ENCODE data around the gene CHIT1. TPM values are rescaled to one million over a fixed set of nuclear protein-coding genes. Genes with fewer than 3 reads are reported as not detected.

The CHIT1 gene
- total RNA-seq, 1 experiment from 2014 or later, result not detected

DNA sequence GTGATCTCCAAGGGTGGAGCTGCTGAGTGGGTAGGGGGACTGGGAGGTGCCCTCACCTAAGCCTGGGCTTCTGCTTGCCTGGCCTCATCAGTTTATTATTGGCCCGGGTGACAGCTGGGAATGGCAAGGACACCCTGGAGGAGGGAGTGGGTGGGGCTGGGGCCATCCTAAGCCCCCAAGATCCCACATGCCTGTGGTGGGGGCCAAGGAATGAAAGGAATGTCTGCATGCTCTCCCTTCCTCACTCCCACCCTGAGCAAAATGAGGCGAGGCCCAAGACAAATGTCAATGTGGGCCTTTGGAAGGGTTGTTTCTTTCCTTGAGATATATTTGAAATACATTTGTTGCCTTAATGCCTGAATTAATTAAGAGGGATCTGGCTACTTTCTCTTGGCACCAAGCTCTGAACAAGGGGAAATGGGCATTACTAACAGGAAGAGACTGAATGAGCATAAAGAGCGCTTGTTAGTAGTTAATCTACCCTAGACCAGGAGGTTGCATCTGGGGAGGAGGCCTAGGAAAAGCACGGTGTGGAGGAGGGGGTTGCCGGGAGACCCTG lies 23.3 kb downstream of the CHIT1 start:
- Histone ChIP-seq H3K4me3 (replicated peaks in 1 of 2; ENCODE audit: low read depth in 1 of 2, low read length in 2 of 2) (no peak overlapping the region), H4K20me1 (ENCODE audit: insufficient read depth) (no peaks in the 10 kb centered on the region), H2AFZ (ENCODE audit: low read depth, low read length, poor library complexity, severe bottlenecking) (no peak overlapping the region), H3K4me1 (ENCODE audit: control insufficient read depth in 1 of 2, insufficient read depth in 2 of 2, low read length in 2 of 2) (no peaks in the 10 kb centered on the region), H3K27ac (ENCODE audit: low read depth, low read length) (no peak overlapping the region), H3K27me3 (ENCODE audit: insufficient read depth, low read length) (no peaks in the 10 kb centered on the region), H3K9ac (ENCODE audit: low read length) (no peak overlapping the region), H3K9me3 (ENCODE audit: control insufficient read depth in 1 of 2, insufficient read depth in 1 of 2, low read depth in 1 of 2, low read length in 2 of 2) (no peaks in the 10 kb centered on the region), H3K79me2 (ENCODE audit: insufficient read depth, low read length) (no peaks in the 10 kb centered on the region), H3K4me2 (ENCODE audit: low read length) (no peak overlapping the region), H3K36me3 (ENCODE audit: control insufficient read depth in 1 of 2, insufficient read depth in 2 of 2, low read length in 2 of 2) (no peaks in the 10 kb centered on the region), H3K9me2 (ENCODE audit: insufficient read depth) (no peaks in the 10 kb centered on the region)
- ChIA-PET RAD21 (ENCODE audit: low non-redundant PET in 1 of 2, low total read pairs in 2 of 2, uncharacterized antibody in 2 of 2, unreplicated experiment in 2 of 2) (no interaction called here), CTCF (interaction anchor here (0.5 kb wide), 1 partner anchor 74 kb away, joined by 3 read pairs; no protein-coding TSS in a partner anchor), POLR2A (no interaction called here)
- intact Hi-C loops (cut with micrococcal nuclease), result no loop called here
- no TSS peak for BruUV-seq (replicated peaks)
- TF ChIP-seq ZFX (IDR thresholded peaks at IDR 0.05) (no peak), EZH2 (IDR thresholded peaks at IDR 0.05) (no peak), SP1 (IDR thresholded peaks at IDR 0.05; ENCODE audit: low read depth) (no peak), YY1 (IDR thresholded peaks at IDR 0.05; ENCODE audit: extremely low read depth, insufficient replicate concordance, low read depth, low read length) (no peak), SRF (IDR thresholded peaks at IDR 0.05; ENCODE audit: low read depth) (no peak), TCF7L2 (IDR thresholded peaks at IDR 0.05; ENCODE audit: borderline replicate concordance, extremely low read depth, insufficient read depth, insufficient read length) (no peak), EZH2phosphoT487 (IDR thresholded peaks at IDR 0.05; ENCODE audit: borderline replicate concordance) (no peak), POLR2AphosphoS5 (IDR thresholded peaks at IDR 0.05; ENCODE audit: low read depth, low read length) (no peak)
- TF ChIP-seq, protein P1, sequence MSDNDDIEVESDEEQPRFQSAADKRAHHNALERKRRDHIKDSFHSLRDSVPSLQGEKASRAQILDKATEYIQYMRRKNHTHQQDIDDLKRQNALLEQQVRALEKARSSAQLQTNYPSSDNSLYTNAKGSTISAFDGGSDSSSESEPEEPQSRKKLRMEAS (IDR thresholded peaks at IDR 0.05), result no peak
- TF ChIP-seq, protein P2, sequence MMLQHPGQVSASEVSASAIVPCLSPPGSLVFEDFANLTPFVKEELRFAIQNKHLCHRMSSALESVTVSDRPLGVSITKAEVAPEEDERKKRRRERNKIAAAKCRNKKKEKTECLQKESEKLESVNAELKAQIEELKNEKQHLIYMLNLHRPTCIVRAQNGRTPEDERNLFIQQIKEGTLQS (IDR thresholded peaks at IDR 0.05), result no peak
- no peak for DNase-seq (ENCODE audit: low read depth, low spot score)
- ATAC-seq, result no peak

DNA sequence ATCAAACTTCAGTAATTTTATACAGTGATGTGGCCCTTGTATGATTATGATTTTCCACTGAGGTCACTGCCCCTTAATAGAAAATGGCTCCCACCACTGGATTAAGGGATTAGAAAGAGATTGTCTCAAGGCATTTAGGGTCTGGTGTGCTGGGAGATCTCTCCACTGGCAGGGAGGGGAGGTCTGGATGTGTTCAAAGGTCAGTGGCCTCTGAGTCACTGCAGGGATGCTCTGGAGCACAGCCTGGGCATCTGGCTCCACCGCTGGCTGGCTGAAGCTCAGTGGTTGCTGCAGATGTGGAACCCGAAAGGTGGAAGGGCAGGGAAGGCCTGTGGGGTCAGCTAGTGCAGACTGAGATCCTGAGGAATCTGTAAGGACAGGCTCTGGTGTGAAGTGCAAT lies 24.7 kb downstream of the CHIT1 start:
- Histone ChIP-seq H3K27me3 (ENCODE audit: insufficient read depth, low read length) (no peaks in the 10 kb centered on the region), H3K4me2 (ENCODE audit: low read length) (no peak overlapping the region), H3K27ac (ENCODE audit: low read depth, low read length) (no peak overlapping the region), H4K20me1 (ENCODE audit: insufficient read depth) (no peaks in the 10 kb centered on the region), H3K4me1 (ENCODE audit: control insufficient read depth in 1 of 2, insufficient read depth in 2 of 2, low read length in 2 of 2) (no peaks in the 10 kb centered on the region), H3K79me2 (ENCODE audit: insufficient read depth, low read length) (no peaks in the 10 kb centered on the region), H3K9me3 (ENCODE audit: control insufficient read depth in 1 of 2, insufficient read depth in 1 of 2, low read depth in 1 of 2, low read length in 2 of 2) (no peaks in the 10 kb centered on the region), H2AFZ (ENCODE audit: low read depth, low read length, poor library complexity, severe bottlenecking) (no peak overlapping the region), H3K9me2 (ENCODE audit: insufficient read depth) (no peaks in the 10 kb centered on the region), H3K36me3 (ENCODE audit: control insufficient read depth in 1 of 2, insufficient read depth in 2 of 2, low read length in 2 of 2) (no peaks in the 10 kb centered on the region), H3K4me3 (replicated peaks in 1 of 2; ENCODE audit: low read depth in 1 of 2, low read length in 2 of 2) (no peak overlapping the region), H3K9ac (ENCODE audit: low read length) (no peak overlapping the region)
- ChIA-PET RAD21 (ENCODE audit: low non-redundant PET in 1 of 2, low total read pairs in 2 of 2, uncharacterized antibody in 2 of 2, unreplicated experiment in 2 of 2) (no interaction called here), CTCF (no interaction called here), POLR2A (no interaction called here)
- DNase-seq (ENCODE audit: low read depth, low spot score), result no peak
- no peak for ATAC-seq
- BruUV-seq (replicated peaks), result no TSS peak
- TF ChIP-seq JUND (IDR thresholded peaks at IDR 0.05) (no peak), CEBPB (IDR thresholded peaks at IDR 0.05; ENCODE audit: low read depth) (no peak), SIN3A (IDR thresholded peaks at IDR 0.05; ENCODE audit: low read depth) (no peak), ELF1 (IDR thresholded peaks at IDR 0.05; ENCODE audit: borderline replicate concordance, low read depth) (no peak), SP1 (IDR thresholded peaks at IDR 0.05; ENCODE audit: low read depth) (no peak), ZFX (IDR thresholded peaks at IDR 0.05) (no peak), RAD21 (IDR thresholded peaks at IDR 0.05; ENCODE audit: low read depth) (no peak), EZH2phosphoT487 (IDR thresholded peaks at IDR 0.05; ENCODE audit: borderline replicate concordance) (no peak), FOSL1 (IDR thresholded peaks at IDR 0.05; ENCODE audit: low read depth) (no peak)
- TF ChIP-seq, protein P3, sequence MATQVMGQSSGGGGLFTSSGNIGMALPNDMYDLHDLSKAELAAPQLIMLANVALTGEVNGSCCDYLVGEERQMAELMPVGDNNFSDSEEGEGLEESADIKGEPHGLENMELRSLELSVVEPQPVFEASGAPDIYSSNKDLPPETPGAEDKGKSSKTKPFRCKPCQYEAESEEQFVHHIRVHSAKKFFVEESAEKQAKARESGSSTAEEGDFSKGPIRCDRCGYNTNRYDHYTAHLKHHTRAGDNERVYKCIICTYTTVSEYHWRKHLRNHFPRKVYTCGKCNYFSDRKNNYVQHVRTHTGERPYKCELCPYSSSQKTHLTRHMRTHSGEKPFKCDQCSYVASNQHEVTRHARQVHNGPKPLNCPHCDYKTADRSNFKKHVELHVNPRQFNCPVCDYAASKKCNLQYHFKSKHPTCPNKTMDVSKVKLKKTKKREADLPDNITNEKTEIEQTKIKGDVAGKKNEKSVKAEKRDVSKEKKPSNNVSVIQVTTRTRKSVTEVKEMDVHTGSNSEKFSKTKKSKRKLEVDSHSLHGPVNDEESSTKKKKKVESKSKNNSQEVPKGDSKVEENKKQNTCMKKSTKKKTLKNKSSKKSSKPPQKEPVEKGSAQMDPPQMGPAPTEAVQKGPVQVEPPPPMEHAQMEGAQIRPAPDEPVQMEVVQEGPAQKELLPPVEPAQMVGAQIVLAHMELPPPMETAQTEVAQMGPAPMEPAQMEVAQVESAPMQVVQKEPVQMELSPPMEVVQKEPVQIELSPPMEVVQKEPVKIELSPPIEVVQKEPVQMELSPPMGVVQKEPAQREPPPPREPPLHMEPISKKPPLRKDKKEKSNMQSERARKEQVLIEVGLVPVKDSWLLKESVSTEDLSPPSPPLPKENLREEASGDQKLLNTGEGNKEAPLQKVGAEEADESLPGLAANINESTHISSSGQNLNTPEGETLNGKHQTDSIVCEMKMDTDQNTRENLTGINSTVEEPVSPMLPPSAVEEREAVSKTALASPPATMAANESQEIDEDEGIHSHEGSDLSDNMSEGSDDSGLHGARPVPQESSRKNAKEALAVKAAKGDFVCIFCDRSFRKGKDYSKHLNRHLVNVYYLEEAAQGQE (IDR thresholded peaks at IDR 0.05; ENCODE audit: low read depth), result no peak
- TF ChIP-seq, protein P2 (IDR thresholded peaks at IDR 0.05), result no peak
- TF ChIP-seq, protein P1 (IDR thresholded peaks at IDR 0.05), result no peak
- intact Hi-C loops (cut with micrococcal nuclease), result no loop called here

Data from HCT116 (cell line).